ENCODE data around the gene PIK3IP1.

GRCh38 chr22:31241936-31242335 lies 50.4 kb downstream of the PIK3IP1 start:
- TF ChIP-seq ZC3H10 (CRISPR knock-in tag; IDR thresholded peaks at IDR 0.05) = no peak
- TF ChIP-seq ZFP3 (CRISPR knock-in tag; IDR thresholded peaks at IDR 0.05) = no peak; the same call in 1 of the 2 replicates
- TF ChIP-seq ARNTL (CRISPR knock-in tag; IDR thresholded peaks at IDR 0.05; ENCODE audit: borderline replicate concordance, low read depth) = no peak
- no peak for TF ChIP-seq SNAI2 (CRISPR knock-in tag; IDR thresholded peaks at IDR 0.05)
- no peak for TF ChIP-seq RARB (CRISPR knock-in tag; IDR thresholded peaks at IDR 0.05)

All from SK-N-SH treated with all-trans-retinoic acid at 6 μM for 48 hours (cell line).